ENCODE measurements around the gene ADAMTSL1. TPM values are rescaled to one million over a fixed set of nuclear protein-coding genes. Genes with fewer than 3 reads are reported as not detected.

ADAMTSL1 gene
- total RNA-seq, 1 donor from 2014 or later, result 12.3 TPM

- no peaks in the 10 kb centered on the region for H3K36me3 ChIP-seq
- H3K4me1 ChIP-seq, result no peaks in the 10 kb centered on the region
- H3K27ac ChIP-seq, result no peak overlapping the region
- TF ChIP-seq CTCF (IDR thresholded peaks at IDR 0.05), result no peak
- H3K4me3 ChIP-seq, result no peak overlapping the region
- intact Hi-C loops (cut with DNase I), result no loop called here
- H3K9me3 ChIP-seq, result no peaks in the 10 kb centered on the region
- no peaks in the 10 kb centered on the region for H3K27me3 ChIP-seq
- DNase-seq (ENCODE audit: low spot score in 2 of 2), result peak in 1 of 2 donors; percentile 63
Observed at GRCh38 chr9:18504707-18505106, 30.8 kb downstream of the ADAMTSL1 start.

GRCh38 chr9:18507151-18507550, 33.2 kb downstream of the ADAMTSL1 start:
- intact Hi-C loops (cut with DNase I), result no loop called here
- Histone ChIP-seq H3K9me3 (no peaks in the 10 kb centered on the region), H3K4me1 (peaks cover 0 to 2% of the 10 kb centered on the region in 2 donors)

GRCh38 chr9:18516514-18516913, 42.6 kb downstream of the ADAMTSL1 start:
- no peak for TF ChIP-seq CTCF (IDR thresholded peaks at IDR 0.05)
- H3K36me3 ChIP-seq, result no peaks in the 10 kb centered on the region
- H3K27ac ChIP-seq, result peak overlapping the region in 1 of 2 donors; percentile 10
- no peaks in the 10 kb centered on the region for H3K27me3 ChIP-seq
- DNase-seq (ENCODE audit: low spot score in 2 of 2), result no peak
- peaks cover 5 to 12% of the 10 kb centered on the region in 2 donors for H3K4me1 ChIP-seq
- intact Hi-C loops (cut with DNase I), result no loop called here
- H3K4me3 ChIP-seq, result no peak overlapping the region
- no peaks in the 10 kb centered on the region for H3K9me3 ChIP-seq

More at GRCh38 chr9:18507151-18507550, 33.2 kb downstream of the ADAMTSL1 start:
- no peak for DNase-seq (ENCODE audit: low spot score in 2 of 2)
- no peaks in the 10 kb centered on the region for H3K27me3 ChIP-seq
- H3K27ac ChIP-seq, result no peak overlapping the region
- TF ChIP-seq CTCF (IDR thresholded peaks at IDR 0.05), result no peak
- H3K36me3 ChIP-seq, result no peaks in the 10 kb centered on the region
- H3K4me3 ChIP-seq, result no peak overlapping the region

- Histone ChIP-seq H3K4me3 (no peak overlapping the region), H3K9me3 (no peaks in the 10 kb centered on the region), H3K4me1 (peaks cover 5 to 11% of the 10 kb centered on the region in 2 donors), H3K27ac (peak overlapping the region in 1 of 2 donors; percentile 10), H3K36me3 (no peaks in the 10 kb centered on the region), H3K27me3 (no peaks in the 10 kb centered on the region)
- intact Hi-C loops (cut with DNase I), result no loop called here
- DNase-seq (ENCODE audit: low spot score in 2 of 2), result no peak
- no peak for TF ChIP-seq CTCF (IDR thresholded peaks at IDR 0.05)
Observed at GRCh38 chr9:18516965-18517364, 43.0 kb downstream of the ADAMTSL1 start.

- TF ChIP-seq CTCF (IDR thresholded peaks at IDR 0.05), result no peak
- intact Hi-C loops (cut with DNase I), result no loop called here
- no peaks in the 10 kb centered on the region for H3K27me3 ChIP-seq
- no peak overlapping the region for H3K27ac ChIP-seq
- H3K36me3 ChIP-seq, result no peaks in the 10 kb centered on the region
- DNase-seq (ENCODE audit: low spot score in 2 of 2), result no peak
- peaks cover 5 to 10% of the 10 kb centered on the region in 2 donors for H3K4me1 ChIP-seq
- H3K9me3 ChIP-seq, result no peaks in the 10 kb centered on the region
- H3K4me3 ChIP-seq, result no peak overlapping the region
Observed at GRCh38 chr9:18520416-18521047, 46.6 kb downstream of the ADAMTSL1 start.
